Esophagus muscularis mucosa (tissue), 4 donors: ENCODE measurements around the gene CHAC1. TPM values are rescaled to one million over a fixed set of nuclear protein-coding genes. Genes with fewer than 3 reads are reported as not detected.

Experiments
- DNase-seq: peaks from one replicate; pipeline ENCODE4 v3.0.0-alpha.2; 2017; ENCODE audit errors: extremely low spot score
- H3K27ac ChIP-seq, 4 donors: fragments of 200-600 bp; sonication (generic); replicated peaks in 1 of 4; 1 replicate in 3 of 4; 2 replicates in 1 of 4; pipeline ENCODE4 v1.5.1; 2016 to 2019; ENCODE audit warnings: mild to moderate bottlenecking in 1 of 4
- H3K27me3 ChIP-seq, 4 donors: fragments of 200-600 bp; sonication (generic); one replicate each; pipeline versions ENCODE4 v1.5.1 to v1.6.0; 2016 to 2019
- H3K36me3 ChIP-seq, 4 donors: fragments of 200-600 bp; sonication (generic); one replicate each; pipeline ENCODE4 v1.5.1; 2016 to 2019
- H3K4me1 ChIP-seq, 4 donors: fragments of 200-600 bp; sonication (generic); one replicate each; pipeline ENCODE4 v1.5.1; 2016 to 2019
- H3K4me3 ChIP-seq, 4 donors: fragments of 200-600 bp; sonication (generic); 1 replicate in 2 of 4; 2 replicates in 2 of 4; pipeline ENCODE4 v1.5.1; 2016 to 2019; ENCODE audit warnings: mild to moderate bottlenecking in 4 of 4, moderate library complexity in 1 of 4
- H3K9me3 ChIP-seq, 4 donors: fragments of 200-600 bp; sonication (generic); 1 replicate in 3 of 4; 2 replicates in 1 of 4; pipeline ENCODE4 v1.5.1; 2016 to 2019
- CTCF ChIP-seq, 3 experiments: fragments of 200-600 bp in 2 of 3; fragments of 450-650 bp in 1 of 3; sonication (generic) in 2 of 3; IDR thresholded peaks; one replicate each; pipeline ENCODE4 v1.5.1; 2017 to 2019; ENCODE audit warnings: antibody characterized with exemption in 3 of 3, mild to moderate bottlenecking in 2 of 3, moderate library complexity in 1 of 3
- EP300 ChIP-seq: sonication (generic); formaldehyde crosslinking; IDR thresholded peaks from one replicate; pipeline ENCODE4 v1.6.1; 2017; ENCODE audit warnings: antibody characterized with exemption
- POLR2A ChIP-seq: fragments of 450-650 bp; IDR thresholded peaks from one replicate; pipeline ENCODE4 v1.6.1; 2017; ENCODE audit warnings: antibody characterized with exemption, moderate library complexity, mild to moderate bottlenecking, low read depth
- POLR2AphosphoS5 ChIP-seq, 2 donors: sonication (generic); formaldehyde crosslinking; IDR thresholded peaks; one replicate each; pipeline ENCODE4 v1.6.1; 2017; ENCODE audit warnings: antibody characterized with exemption in 2 of 2
- WGBS: methylation state at CpG from one replicate; pipeline ENCODE4 v1.1.5; 2018; 5-methylcytosine and 5-hydroxymethylcytosine counted together
- intact Hi-C: fragments of 100-400 bp; cut with DNase I; formaldehyde crosslinking; loops from one replicate; pipeline ENCODE4 v1.15.1; 2023
- total RNA-seq, 4 donors: library from RNA; depleted of rRNA; stranded (reverse); fragments of >200 nt; gene quantifications; one replicate each; pipeline versions ENCODE4 v1.1.0 to v1.2.1, GENCODE V29; 2016

The CHAC1 gene
- total RNA-seq, 4 donors from 2014 or later, result 0.66 to 3.6 (median 1.3) TPM

- H3K9me3 ChIP-seq, result no peaks in the 10 kb centered on the region
- H3K4me3 ChIP-seq, result no peak overlapping the region
- TF ChIP-seq CTCF (IDR thresholded peaks at IDR 0.05), result no peak
- TF ChIP-seq EP300, result no peak
- no peak for TF ChIP-seq POLR2A
- no peak for TF ChIP-seq POLR2AphosphoS5 (IDR thresholded peaks at IDR 0.05)
- peaks cover 9 to 28% (median 19%) of the 10 kb centered on the region in 4 donors for H3K4me1 ChIP-seq
- WGBS, result 91% methylated on average over 2 of the region's 2 CpGs
- H3K27me3 ChIP-seq, result no peaks in the 10 kb centered on the region
- H3K27ac ChIP-seq, result no peak overlapping the region
- H3K36me3 ChIP-seq, result no peaks in the 10 kb centered on the region
- DNase-seq, result no peak
- intact Hi-C loops, result no loop called here
These were observed 41.6 kb upstream of the CHAC1 start for GRCh38 chr15:40911693-40912092.

- peaks cover 0 to 1% (median 0%) of the 10 kb centered on the region in 4 donors for H3K27me3 ChIP-seq
- H3K4me1 ChIP-seq, result peaks cover 1 to 22% (median 11%) of the 10 kb centered on the region in 4 donors
- no peak overlapping the region for H3K27ac ChIP-seq
- TF ChIP-seq POLR2AphosphoS5 (IDR thresholded peaks at IDR 0.05), result no peak
- TF ChIP-seq CTCF (IDR thresholded peaks at IDR 0.05), result no peak
- no peak for TF ChIP-seq EP300
- TF ChIP-seq POLR2A, result no peak
- intact Hi-C loops, result no loop called here
- no peaks in the 10 kb centered on the region for H3K9me3 ChIP-seq
- H3K36me3 ChIP-seq, result no peaks in the 10 kb centered on the region
- no peak for DNase-seq
- H3K4me3 ChIP-seq, result no peak overlapping the region
- WGBS, result 74% methylated on average over 6 of the region's 6 CpGs
These were observed 40.8 kb upstream of the CHAC1 start for GRCh38 chr15:40912478-40912877.

- TF ChIP-seq POLR2A (no peak), CTCF (IDR thresholded peaks at IDR 0.05) (no peak)
- Histone ChIP-seq H3K4me3 (no peak overlapping the region), H3K36me3 (no peaks in the 10 kb centered on the region), H3K27ac (no peak overlapping the region), H3K9me3 (no peaks in the 10 kb centered on the region), H3K4me1 (peaks cover 5 to 17% (median 11%) of the 10 kb centered on the region in 4 donors), H3K27me3 (peaks cover 0 to 11% (median 0%) of the 10 kb centered on the region in 4 donors)
- no peak for DNase-seq
- WGBS, result 95% methylated on average over 12 of the region's 12 CpGs
- intact Hi-C loops, result no loop called here
These were observed 39.3 kb upstream of the CHAC1 start for GRCh38 chr15:40914013-40914412.

- 91% methylated on average over 7 of the region's 8 CpGs for WGBS
- intact Hi-C loops, result no loop called here
- H3K27me3 ChIP-seq, result peaks cover 0 to 11% (median 0%) of the 10 kb centered on the region in 4 donors
- no peaks in the 10 kb centered on the region for H3K9me3 ChIP-seq
- H3K4me1 ChIP-seq, result peaks cover 5 to 19% (median 12%) of the 10 kb centered on the region in 4 donors
- H3K27ac ChIP-seq, result no peak overlapping the region
- DNase-seq, result no peak
- H3K4me3 ChIP-seq, result no peak overlapping the region
- TF ChIP-seq CTCF (IDR thresholded peaks at IDR 0.05), result no peak
- TF ChIP-seq POLR2AphosphoS5 (IDR thresholded peaks at IDR 0.05), result no peak
- TF ChIP-seq EP300, result no peak
- TF ChIP-seq POLR2A, result no peak
- no peaks in the 10 kb centered on the region for H3K36me3 ChIP-seq
These were observed 38.8 kb upstream of the CHAC1 start for GRCh38 chr15:40914486-40914885.

- no peak for DNase-seq
- Histone ChIP-seq H3K4me1 (peaks cover 0 to 19% (median 10%) of the 10 kb centered on the region in 4 donors), H3K36me3 (no peaks in the 10 kb centered on the region), H3K27ac (peak overlapping the region in 2 of 4 donors; percentile 30 to 34), H3K27me3 (peaks cover 0 to 11% (median 0%) of the 10 kb centered on the region in 4 donors), H3K9me3 (no peaks in the 10 kb centered on the region), H3K4me3 (no peak overlapping the region)
- TF ChIP-seq POLR2A (no peak), CTCF (IDR thresholded peaks at IDR 0.05) (no peak), EP300 (no peak), POLR2AphosphoS5 (IDR thresholded peaks at IDR 0.05) (no peak)
- intact Hi-C loops, result no loop called here
- WGBS, result 86% methylated on average over 10 of the region's 12 CpGs
These were observed 38.1 kb upstream of the CHAC1 start for GRCh38 chr15:40915116-40915661.
